ENCODE data around the gene IFT81.

Gene IFT81

GRCh38 chr12:110159671-110160245 is 35.6 kb downstream of the IFT81 start:
- Histone ChIP-seq H3K36me3 (ENCODE audit: control insufficient read depth in 2 of 2, insufficient read depth in 1 of 2, low read length in 2 of 2) (peaks cover 27 to 40% of the 10 kb centered on the region in 2 experiments), H3K9me3 (ENCODE audit: control insufficient read depth, insufficient read depth, low read depth, low read length) (no peaks in the 10 kb centered on the region), H3K4me3 (ENCODE audit: low read depth, low read length) (no peak overlapping the region), H3K4me1 (ENCODE audit: control insufficient read depth, insufficient read depth, low read length) (no peaks in the 10 kb centered on the region), H3K27ac (ENCODE audit: extremely low read depth, low read depth, low read length) (no peak overlapping the region)
- ChIA-PET CTCF (interaction anchor here (1.9 kb wide), 1 partner anchor 58 kb away, joined by 5 read pairs; no protein-coding TSS in a partner anchor), POLR2A (no interaction called here)
- no peak for TF ChIP-seq ZNF311 (tag by site-specific recombination; IDR thresholded peaks at IDR 0.05; ENCODE audit: borderline replicate concordance)
- TF ChIP-seq ZNF132 (tag by site-specific recombination; IDR thresholded peaks at IDR 0.05; ENCODE audit: borderline replicate concordance), result no peak
- TF ChIP-seq ZNF555 (tag by site-specific recombination; conservative IDR thresholded peaks at IDR 0.05), result no peak
- no peak for TF ChIP-seq ZNF18 (tag by site-specific recombination; IDR thresholded peaks at IDR 0.05)
- no peak for TF ChIP-seq GLI4 (tag by site-specific recombination; IDR thresholded peaks at IDR 0.05)
- no peak for TF ChIP-seq ZNF792 (tag by site-specific recombination; IDR thresholded peaks at IDR 0.05)
- no peak for TF ChIP-seq ZBTB26 (tag by site-specific recombination; optimal IDR thresholded peaks at IDR 0.05)
- TF ChIP-seq ZNF626 (tag by site-specific recombination; IDR thresholded peaks at IDR 0.05), result no peak
- no peak for TF ChIP-seq ZNF514 (tag by site-specific recombination; IDR thresholded peaks at IDR 0.05)
- no peak for TF ChIP-seq SP7 (tag by site-specific recombination; IDR thresholded peaks at IDR 0.05)

GRCh38 chr12:110165540-110166159 is 41.5 kb downstream of the IFT81 start:
- no peaks in the 10 kb centered on the region for H3K9me3 ChIP-seq (ENCODE audit: control insufficient read depth, insufficient read depth, low read depth, low read length)
- CTCF ChIA-PET, result interaction anchor here (0.6 to 1.1 kb wide), 3 partner anchors 41 to 305 kb away, joined by 3 to 4 read pairs (median 3); no protein-coding TSS in a partner anchor
- POLR2A ChIA-PET, result no interaction called here
- H3K4me3 ChIP-seq (ENCODE audit: low read depth, low read length), result no peak overlapping the region
- TF ChIP-seq ZBTB26 (tag by site-specific recombination; optimal IDR thresholded peaks at IDR 0.05) (no peak), ZFP3 (tag by site-specific recombination; IDR thresholded peaks at IDR 0.05; ENCODE audit: low read depth) (no peak), MEIS1 (CRISPR knock-in tag; IDR thresholded peaks at IDR 0.05; ENCODE audit: borderline replicate concordance) (no peak), BCL11A (tag by site-specific recombination; IDR thresholded peaks at IDR 0.05; ENCODE audit: low read depth) (no peak), ZNF791 (tag by site-specific recombination; IDR thresholded peaks at IDR 0.05) (no peak), ZNF837 (tag by site-specific recombination; IDR thresholded peaks at IDR 0.05) (no peak), ZBTB49 (tag by site-specific recombination; IDR thresholded peaks at IDR 0.05; ENCODE audit: low read depth) (no peak), ZNF24 (tag by site-specific recombination; IDR thresholded peaks at IDR 0.05) (no peak), ZNF513 (tag by site-specific recombination; IDR thresholded peaks at IDR 0.05) (no peak), ZNF555 (tag by site-specific recombination; conservative IDR thresholded peaks at IDR 0.05) (no peak), GLIS1 (tag by site-specific recombination; IDR thresholded peaks at IDR 0.05) (no peak), MYNN (tag by site-specific recombination; IDR thresholded peaks at IDR 0.05; ENCODE audit: borderline replicate concordance) (no peak), PRDM1 (tag by site-specific recombination; IDR thresholded peaks at IDR 0.05) (no peak), ZNF610 (tag by site-specific recombination; IDR thresholded peaks at IDR 0.05; ENCODE audit: borderline replicate concordance) (no peak), ZNF391 (tag by site-specific recombination; IDR thresholded peaks at IDR 0.05; ENCODE audit: borderline replicate concordance, low read depth) (no peak), ZFP69B (tag by site-specific recombination; IDR thresholded peaks at IDR 0.05) (no peak), WT1 (tag by site-specific recombination; IDR thresholded peaks at IDR 0.05) (no peak), ZBTB1 (tag by site-specific recombination; IDR thresholded peaks at IDR 0.05) (no peak), ZNF132 (tag by site-specific recombination; IDR thresholded peaks at IDR 0.05; ENCODE audit: borderline replicate concordance) (no peak), ZNF426 (tag by site-specific recombination; IDR thresholded peaks at IDR 0.05) (no peak)
- no peaks in the 10 kb centered on the region for H3K4me1 ChIP-seq (ENCODE audit: control insufficient read depth, insufficient read depth, low read length)
- no peak overlapping the region for H3K27ac ChIP-seq (ENCODE audit: extremely low read depth, low read depth, low read length)
- peaks cover 19 to 26% of the 10 kb centered on the region in 2 experiments; a peak in 2 of 3 replicates for H3K36me3 ChIP-seq (ENCODE audit: control insufficient read depth in 2 of 2, insufficient read depth in 1 of 2, low read length in 2 of 2)
